ENCODE results near the gene SLC16A3. TPM values are rescaled to one million over a fixed set of nuclear protein-coding genes. Genes with fewer than 3 reads are reported as not detected.

SLC16A3 gene
- total RNA-seq, 1 donor from 2014 or later, result 135 TPM

GRCh38 chr17:82283208-82283749, 54.4 kb downstream of the SLC16A3 start:
- DNase-seq (ENCODE audit: low read depth in 2 of 2), result peak in 1 of 2 donors; percentile 59

GRCh38 chr17:82285141-82285540, 56.3 kb downstream of the SLC16A3 start:
- no peak for DNase-seq (ENCODE audit: low read depth in 2 of 2)

DNA sequence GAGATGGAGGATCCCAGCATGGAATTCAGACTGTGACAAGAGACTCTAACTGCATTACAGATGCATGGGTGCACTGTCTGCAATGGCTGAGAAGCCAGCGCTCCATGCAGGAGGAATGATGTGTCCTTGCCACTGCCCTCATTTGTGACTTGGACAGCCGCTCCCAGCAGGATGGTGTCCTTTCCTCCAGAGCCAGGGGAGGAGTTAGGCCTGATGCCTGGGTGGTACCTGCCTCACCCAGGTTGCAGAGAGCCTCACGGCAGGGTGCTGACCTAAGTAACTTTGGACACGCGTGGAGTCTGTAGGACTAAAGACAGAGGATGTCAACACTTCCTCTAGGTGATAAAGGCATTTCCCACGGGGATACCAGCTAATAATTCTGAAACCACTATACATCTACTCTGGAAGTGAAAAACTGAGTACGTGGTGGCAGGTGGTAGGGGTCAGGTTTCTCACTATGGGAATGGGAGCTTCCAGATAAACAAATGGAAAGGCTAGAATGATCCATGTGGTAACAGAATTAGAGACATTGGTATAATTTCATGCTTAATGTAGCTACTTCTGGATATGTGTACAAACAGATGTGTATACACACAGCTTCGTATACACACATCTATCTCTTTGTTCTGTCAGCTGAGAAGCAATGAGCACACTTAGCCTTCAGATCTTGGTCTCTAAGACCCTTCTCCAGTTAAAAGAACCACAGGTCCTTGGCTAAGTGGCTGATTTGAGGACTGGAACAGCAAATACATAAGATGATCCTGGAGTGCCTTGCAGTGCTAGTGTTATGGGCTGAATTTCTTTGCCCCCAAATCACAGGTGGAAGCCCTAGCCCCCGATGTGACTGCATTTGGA, 58.4 kb downstream of the SLC16A3 start:
- DNase-seq (ENCODE audit: low read depth in 2 of 2), result no peak

DNA sequence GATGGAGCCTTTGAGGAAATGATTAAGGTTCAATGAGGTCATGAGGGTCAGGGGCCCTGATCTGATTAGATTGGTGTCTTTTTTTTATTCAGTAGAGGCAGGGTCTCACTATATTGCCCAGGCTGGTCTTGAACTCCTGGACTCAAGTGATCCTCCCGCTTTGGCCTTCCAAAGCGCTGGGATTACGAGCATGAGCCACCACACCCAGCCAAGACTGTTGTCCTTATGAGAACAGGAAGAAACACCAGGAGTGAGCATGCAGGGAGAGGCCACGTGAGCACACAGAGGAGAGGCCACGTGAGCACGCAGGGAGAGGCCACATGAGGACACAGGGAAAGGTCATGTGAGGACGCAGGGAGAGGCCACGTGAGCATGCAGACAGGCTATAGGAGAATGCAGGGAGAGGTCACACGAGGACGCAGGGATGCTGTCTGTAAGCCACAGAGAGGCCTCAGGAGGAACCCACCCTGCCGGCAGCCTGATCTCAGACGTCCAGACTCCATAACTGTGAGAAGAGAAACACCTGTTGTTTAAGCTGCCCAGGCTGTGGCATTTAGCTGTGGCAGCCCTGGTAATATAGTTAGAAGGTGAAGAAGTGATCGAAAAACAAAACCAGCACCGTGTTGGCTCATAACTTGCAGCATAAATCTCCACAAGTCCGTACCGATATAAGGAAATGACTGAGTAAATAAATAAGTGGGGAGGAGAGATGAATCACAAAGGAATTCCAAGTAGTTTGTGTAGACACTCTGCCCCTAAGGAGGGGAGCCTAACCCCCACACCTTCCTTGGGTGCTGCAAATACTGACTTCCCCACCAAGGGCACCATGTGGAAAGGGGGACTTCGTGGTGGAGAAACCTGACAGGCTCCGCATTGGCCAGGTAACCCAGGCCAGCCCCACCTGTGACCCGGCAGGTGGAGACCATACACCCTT, 59.3 kb downstream of the SLC16A3 start:
- DNase-seq (ENCODE audit: low read depth in 2 of 2), result peak in 1 of 2 donors; percentile 91

Other genes with a start within 250 kb of the SLC16A3 start
- 30.1 and 31.5 TPM in 2 replicates for gene CENPX, start 206.2 kb upstream of the SLC16A3 start, total RNA-seq
- 7.6 and 8.3 TPM in 2 replicates for gene LRRC45, start 205.7 kb upstream of the SLC16A3 start, total RNA-seq
- gene RAC3, start 197.4 kb upstream of the SLC16A3 start, total RNA-seq, result 9.7 and 18.3 TPM in 2 replicates
- gene DCXR, start 191.3 kb upstream of the SLC16A3 start, total RNA-seq, result 35.5 and 37.7 TPM in 2 replicates
- gene RFNG, start 177.2 kb upstream of the SLC16A3 start, total RNA-seq, result 10.0 and 16.3 TPM in 2 replicates
- gene GPS1, start 177.1 kb upstream of the SLC16A3 start, total RNA-seq, result 61.9 and 64.1 TPM in 2 replicates
- 30.7 and 35.5 TPM in 2 replicates for gene DUS1L, start 163.2 kb upstream of the SLC16A3 start, total RNA-seq
- gene FASN, start 130.8 kb upstream of the SLC16A3 start, total RNA-seq, result 35.1 and 43.4 TPM in 2 replicates
- 2.0 and 3.4 TPM in 2 replicates for gene CCDC57, start 16.2 kb upstream of the SLC16A3 start, total RNA-seq
- 38.8 and 41.3 TPM in 2 replicates for gene CSNK1D, start 44.7 kb downstream of the SLC16A3 start, total RNA-seq
- under 0.01 TPM in 1 of 2 replicates, not detected in the other for gene CD7, start 88.6 kb downstream of the SLC16A3 start, total RNA-seq
- 1.3 and 1.8 TPM in 2 replicates for gene SECTM1, start 104.7 kb downstream of the SLC16A3 start, total RNA-seq
- not detected in 2 replicates for gene TEX19, start 130.2 kb downstream of the SLC16A3 start, total RNA-seq
- not detected in 2 replicates for gene UTS2R, start 142.7 kb downstream of the SLC16A3 start, total RNA-seq
- gene HEXD, start 189.3 kb downstream of the SLC16A3 start, total RNA-seq, result 9.8 and 13.3 TPM in 2 replicates
- gene OGFOD3, start 189.5 kb downstream of the SLC16A3 start, total RNA-seq, result 13.9 and 19.8 TPM in 2 replicates
- 31.8 and 57.1 TPM in 2 replicates for gene CYBC1, start 221.7 kb downstream of the SLC16A3 start, total RNA-seq
- 50.1 and 96.2 TPM in 2 replicates for gene NARF, start 229.7 kb downstream of the SLC16A3 start, total RNA-seq

Measured in lung microvascular endothelial cell (primary cell).